HG03571 (cell line): ENCODE data around the gene VSX2.

Experiments used
- ATAC-seq: cut with Tn5 transposase; IDR thresholded peaks from one replicate; pipeline ENCODE4 v1.9.1; 2021; ENCODE audit not compliant: unreplicated experiment

VSX2 gene

DNA sequence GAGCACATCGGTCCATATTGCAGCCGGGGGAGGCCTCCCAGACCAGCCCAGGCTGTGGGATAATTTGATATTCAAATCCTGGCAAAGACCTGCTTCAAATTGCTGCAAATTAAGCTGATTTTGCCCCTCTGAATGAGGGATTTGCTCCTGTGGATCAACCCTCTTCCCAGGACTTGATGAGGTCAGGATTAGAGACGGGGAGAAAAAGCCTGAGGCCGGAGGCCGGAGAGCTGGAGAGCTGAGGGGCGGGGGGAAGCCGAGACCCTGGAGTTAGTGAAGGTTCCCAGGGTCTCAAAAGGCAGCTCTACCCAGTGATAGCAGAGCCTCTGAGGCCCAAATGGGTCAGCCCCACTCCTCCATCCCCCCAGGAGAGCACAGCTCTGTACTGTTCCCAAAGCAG, 17.5 kb upstream of the VSX2 start:
- ATAC-seq = no peak

DNA sequence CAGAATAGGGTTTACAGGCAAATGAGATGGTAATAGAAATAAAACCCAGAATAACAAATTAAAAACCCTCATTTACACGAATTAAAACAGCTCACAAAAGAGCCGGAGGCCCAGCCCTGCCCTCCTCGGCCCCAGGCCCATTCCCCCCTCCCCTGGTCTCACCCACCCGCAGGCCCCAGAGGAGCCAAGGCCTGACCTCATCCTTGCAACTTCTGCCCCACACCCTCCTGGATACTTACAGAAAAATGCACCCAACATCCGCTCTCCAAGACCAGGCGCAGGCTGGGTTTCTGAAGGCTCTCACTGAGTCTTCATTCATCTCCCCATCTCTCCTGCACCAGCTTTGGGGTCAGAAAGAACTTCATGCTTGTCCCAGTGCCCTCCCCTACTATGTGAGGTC, 16.2 kb upstream of the VSX2 start:
- no peak for ATAC-seq

DNA sequence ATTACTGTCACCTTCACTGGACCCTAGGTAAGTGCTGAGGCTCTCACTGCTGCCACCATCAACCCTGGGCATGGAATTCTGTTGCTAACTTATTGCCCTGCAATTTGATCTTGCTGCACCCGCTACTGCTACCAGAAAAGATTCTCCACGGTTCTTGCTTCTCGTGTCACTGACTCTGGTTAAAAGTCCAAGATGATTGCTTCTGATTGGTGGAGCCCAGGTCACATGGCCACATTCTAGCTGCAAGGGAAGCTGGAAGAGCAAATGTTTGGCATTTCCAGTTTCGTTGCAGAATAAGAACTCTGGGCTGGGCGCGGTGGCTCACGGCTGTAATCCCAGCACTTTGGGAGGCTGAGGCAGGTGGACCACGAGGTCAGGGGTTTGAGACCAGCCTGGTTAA, 7.5 kb upstream of the VSX2 start:
- no peak for ATAC-seq

DNA sequence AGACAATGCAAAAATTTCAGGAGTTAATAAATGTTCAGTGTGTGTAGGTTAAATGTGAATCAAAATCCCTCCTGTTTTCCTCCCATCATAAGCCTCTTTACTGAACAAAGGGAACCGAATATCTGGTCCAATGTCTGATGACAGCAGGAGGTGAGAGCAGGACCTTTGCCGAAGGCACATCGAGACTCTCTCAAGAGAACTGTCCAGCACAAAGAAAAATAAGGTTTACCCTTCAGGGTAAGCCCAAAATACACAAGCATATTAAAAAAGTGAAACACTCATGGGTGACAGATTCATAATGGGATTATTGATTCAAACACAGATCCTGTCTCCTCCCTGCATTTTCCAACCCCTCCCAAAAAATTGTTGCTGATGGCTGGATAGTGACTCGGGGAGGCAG, 4.2 kb upstream of the VSX2 start:
- ATAC-seq = no peak

DNA sequence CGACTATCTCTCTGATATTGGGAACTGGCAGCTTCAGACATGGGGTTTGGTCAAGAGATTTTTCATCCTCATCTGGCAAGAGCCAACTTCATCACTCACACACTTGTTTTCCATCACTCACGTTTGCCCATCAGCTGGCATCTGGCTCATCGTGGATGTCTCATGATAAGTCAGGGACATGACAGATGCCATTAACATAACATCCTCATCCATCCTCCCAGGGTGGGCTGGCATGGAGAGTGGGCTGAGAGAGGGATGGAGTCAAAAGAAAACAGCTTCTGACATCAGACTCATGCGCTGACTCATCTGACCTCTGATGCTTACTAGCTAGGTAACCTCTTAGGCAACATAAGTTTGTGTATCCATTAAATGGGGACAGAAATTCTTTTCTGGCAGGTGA, 1.8 kb upstream of the VSX2 start:
- ATAC-seq = no peak

DNA sequence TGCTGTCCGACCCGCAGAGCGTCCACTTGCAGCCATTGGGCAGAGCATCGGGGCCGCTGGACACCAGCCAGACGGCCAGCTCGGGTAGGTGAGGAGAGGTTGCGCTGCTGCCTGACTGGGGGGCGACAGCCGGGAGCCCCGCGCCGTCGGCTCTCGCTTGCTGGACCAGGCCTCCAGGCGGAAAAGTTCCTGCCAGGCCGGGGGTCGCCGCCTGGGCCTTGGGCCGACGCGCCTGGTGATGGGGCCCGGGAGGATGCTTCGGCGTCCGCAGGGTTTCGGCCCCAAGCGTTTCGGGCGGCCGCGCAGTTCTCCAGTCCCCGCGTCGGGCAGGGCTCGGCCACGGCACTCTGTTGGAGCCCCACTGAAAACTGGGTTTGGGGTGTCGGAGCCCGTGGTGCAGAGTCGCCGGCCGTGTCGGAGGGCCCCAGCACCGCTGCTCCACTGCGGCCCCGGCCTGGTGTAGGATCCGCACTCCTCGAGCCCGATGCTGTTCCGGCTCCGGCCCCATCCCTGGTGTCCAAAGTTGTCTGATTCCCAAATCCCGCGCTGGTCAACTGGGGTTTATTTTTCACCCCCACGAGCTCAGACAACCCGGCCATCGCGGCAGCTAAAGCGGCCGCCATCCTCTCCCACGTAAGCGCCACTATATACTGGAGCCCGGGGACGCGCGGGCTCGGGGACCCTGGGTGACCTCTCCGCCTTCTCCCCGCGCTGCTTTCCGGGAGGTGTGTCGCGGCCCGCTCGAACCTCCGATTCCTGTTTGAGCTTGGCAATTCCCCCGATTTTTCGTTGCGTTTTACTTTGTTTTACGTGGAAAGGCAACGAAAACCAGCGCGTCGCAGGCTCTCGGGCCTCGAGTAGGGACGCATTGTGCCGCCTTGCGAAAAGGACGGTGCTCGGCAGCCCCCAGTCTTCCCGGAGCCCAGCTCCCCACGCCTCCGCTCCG, 872 bp downstream of the VSX2 start:
- no peak for ATAC-seq

DNA sequence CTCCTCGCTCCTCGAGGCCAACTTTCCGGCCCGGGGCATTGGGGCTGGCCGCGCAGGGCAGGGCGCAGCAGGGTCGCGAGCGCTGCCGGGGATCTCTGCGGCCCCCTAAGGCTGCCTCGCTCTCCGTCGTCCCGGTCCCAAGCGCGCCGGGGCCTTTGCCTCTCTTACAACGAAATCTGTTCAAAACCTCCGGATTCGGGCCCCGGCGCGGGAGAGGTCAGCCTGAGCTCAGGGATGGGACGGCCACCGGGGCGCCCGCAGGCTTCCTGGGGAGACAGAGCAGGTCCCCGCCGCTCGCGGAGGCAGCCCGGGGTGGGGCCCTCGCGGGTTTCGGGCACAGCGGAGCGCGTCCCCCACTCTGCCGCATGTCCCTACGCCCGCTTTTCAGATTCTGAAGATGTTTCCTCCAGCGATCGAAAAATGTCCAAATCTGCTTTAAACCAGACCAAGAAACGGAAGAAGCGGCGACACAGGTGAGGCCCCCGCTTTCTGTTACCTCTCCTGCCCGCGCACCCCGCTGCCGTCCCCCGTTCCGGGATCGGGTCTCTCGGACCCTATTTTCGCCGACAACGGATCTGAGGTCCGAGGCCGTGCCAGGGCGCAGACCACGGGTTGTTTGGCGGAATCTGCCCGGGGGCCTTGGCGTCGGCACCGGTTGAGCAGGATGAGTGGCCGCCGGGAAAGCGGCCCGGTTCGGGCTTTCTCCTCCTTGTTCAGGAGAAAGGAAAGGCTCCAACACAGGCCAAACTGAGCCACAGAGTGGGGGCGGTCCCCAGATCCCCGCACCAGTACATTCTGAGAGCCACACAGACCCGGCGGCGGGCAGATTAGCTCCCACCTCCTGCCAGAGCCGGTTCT, 1.8 kb downstream of the VSX2 start:
- no peak for ATAC-seq

DNA sequence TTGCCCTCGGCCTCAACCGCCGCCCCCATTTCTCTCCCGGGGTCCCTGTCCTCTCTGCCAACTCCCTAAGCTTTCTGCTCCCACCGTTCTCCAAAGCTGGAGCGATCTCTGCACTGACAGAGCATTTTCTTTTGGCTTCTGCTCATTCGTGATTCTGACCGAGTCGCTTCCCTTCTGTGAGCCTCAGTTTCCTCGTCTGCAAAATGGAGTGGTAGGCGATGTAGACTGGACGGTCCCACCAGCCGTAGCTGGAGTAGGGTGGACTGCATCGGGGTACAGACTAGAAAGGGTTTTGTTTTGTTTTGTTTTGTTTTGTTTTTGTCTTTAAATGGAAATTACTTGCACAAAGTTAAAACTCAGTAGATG, 2.4 kb downstream of the VSX2 start:
- ATAC-seq = no peak

DNA sequence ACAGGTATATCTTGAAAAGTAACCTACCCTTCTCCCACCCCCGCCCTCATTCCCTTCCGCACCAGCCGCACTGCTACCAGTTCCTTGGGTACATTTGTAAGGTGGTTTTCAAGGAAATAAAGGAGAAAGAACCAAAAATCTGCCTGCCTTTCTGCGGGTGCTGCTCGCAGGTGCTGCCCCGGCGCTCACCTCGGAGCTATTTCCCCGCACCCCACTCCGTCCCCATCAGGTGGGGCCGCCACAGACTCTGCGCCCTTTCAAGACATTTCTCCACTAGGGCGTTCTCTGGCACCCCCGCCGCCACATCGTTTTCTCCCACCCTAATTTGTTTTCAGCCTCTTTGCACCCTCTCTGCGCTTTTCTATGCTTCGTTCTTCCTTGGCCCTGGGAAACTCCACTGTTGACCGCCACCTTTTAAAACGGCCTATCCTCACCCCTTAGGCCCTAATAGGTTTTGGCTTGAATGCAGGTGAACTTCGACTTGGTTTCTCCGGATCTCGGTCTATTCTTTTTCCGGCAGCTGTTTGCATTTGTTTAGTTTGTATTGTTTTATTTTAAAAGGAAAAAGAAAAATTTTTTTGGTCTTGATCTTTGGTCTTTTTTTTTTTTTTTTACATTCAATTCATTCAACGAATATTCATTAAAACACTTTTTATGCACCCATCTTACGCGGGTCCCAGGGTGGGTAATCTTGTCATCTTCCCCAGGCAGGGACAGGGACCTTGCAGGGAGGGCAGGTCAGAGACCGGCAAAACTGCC, 3.0 kb downstream of the VSX2 start:
- ATAC-seq = no peak

DNA sequence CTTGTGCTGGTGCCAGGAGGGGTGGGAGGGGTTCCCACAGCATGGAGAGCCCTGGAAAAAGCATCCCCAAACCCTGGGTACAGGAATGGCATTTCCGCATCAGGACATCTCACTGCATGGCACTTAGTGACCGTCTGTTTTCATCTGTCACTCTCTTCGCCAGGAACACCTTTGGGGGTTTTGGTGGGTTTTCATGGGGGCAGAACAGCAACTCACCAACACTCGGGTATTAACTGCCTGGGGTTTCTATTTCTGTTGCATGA, 3.5 kb downstream of the VSX2 start:
- no peak for ATAC-seq

DNA sequence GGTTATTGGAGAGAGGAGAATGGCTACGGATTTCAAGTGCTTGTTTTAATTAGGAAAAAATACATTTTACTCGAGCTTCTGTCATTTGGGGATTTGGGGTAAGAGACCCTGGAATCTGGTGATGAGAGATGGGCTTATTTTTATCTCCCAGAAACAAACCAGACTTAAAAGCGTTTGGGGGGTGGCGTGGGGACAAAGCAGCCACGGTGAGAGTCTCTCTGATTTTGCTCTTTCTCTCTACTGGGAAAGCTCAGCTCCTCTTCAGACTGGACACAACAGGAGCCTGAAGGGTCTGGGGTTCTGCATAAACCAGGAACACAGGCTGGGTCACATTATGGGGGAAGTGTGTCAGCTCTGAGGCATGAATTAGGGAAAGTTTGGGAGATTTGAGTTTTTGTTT, 3.8 kb downstream of the VSX2 start:
- no peak for ATAC-seq

DNA sequence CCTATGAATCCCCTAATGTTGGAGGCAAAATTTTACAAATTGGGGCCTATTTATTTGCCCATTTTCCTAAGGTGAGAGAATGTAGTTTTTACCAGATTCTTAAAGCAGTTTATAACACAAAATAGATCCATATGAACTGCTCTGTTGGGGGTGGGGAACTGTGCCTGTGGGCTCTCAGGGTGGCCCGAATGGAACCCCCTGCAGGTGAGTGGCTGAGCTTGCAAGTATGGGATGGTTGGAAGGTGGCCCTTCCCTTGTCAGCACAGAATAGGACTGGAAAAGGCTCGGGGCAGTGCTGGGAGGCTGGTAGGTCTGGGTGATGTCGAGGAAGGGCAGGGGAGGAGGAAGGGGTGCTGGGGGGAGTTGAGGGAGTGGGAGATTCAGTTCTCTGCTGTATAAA, 4.9 kb downstream of the VSX2 start:
- no peak for ATAC-seq

DNA sequence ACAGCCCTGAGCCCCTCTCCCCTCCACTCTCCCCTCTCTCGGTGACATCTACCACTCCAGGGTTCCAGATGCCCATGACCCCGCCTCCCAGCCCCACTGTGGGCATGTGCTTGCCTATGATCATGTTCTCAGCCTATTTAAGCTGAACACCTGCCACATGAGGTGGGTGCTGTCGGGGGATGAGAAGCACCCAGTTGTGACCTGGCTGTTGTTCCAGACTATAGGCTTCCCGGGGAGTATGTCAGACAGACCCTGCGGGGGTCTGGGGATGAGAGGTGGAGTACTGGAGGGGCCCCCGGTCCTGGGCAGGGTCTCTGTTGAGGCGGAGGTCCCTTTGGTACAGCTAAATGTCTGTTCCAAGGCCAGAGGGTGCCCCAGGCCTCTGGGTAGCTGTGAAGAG, 6.0 kb downstream of the VSX2 start:
- ATAC-seq = no peak

DNA sequence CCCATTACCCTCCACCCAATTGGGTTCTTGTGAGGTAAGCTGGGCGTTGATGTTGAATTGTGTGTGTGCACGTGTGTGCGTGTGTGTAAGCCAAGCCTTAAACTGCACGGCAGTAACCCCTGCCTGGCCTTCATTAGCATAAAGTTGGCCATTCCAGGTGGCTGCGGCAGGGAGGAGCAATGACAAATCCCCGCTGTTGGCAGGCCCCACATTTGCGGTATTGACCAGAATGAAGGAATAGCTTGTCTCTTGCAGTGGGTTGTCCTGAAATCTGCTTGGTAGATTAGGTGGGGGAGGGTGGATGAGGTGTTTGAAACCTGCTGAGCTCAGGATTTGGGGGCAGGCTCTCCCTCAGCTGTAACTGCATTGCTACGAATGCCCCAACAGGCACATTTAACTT, 7.3 kb downstream of the VSX2 start:
- no peak for ATAC-seq

DNA sequence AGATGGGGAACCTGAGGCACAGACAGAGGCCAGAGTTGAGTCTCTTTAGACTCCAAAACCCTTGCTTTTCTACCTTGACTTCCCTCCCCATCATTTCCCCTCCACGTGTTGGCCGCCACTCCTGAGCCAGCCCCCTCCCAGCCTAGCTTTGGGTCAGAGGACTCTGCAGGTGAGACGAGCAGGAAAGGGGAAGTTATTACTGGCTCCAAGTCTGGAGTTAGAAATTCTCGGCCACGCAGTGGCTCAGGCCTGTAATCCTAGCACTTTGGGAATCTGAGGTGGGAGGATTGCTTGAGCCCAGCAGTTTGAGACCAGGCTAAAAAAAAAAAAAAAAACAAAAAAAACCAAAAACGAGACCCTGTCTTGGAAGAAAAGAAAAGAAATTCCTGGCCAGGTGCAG, 8.8 kb downstream of the VSX2 start:
- no peak for ATAC-seq

DNA sequence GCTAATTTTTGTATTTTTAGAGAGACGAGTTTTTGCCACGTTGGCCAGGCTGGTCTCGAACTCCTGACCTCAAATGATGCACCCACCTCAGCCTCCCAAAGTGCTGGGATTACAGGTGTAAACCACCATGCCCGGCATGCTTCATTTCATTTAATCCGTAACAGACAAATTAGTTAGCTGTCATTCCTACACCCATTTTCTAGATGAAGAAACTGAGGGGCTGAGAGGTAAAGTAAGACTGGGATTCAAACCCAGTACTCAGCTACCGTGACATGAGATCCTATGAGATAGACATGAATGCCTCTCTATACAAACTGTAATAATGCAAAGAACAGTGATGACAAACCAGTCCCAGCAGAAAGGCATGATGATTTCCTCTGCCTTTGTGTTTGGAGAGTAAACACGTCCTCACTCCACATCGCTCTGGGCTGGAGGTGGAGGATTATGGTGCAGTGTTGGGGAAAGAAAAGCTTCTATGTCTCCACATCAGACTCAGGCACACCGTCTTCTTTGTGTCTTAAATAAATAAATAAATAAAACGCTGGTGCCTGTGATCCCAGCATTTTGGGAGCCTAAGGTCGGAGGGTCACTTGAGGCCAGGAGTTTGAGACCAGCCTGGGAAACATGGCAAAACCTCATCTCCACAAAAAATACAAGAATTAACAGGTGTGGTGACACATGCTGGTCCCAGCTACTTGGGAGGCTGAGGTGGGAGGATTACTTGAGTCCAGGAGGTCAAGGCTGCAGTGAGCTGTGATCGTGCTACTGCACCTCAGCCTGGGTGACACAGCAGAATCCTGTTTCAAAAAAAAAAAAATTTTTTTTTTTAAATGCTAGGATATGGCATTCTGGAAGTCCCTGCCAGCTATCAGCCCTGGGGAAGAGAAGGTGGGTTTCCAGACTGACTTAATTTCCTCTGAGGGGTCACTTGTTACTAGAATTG, 10.5 kb downstream of the VSX2 start:
- ATAC-seq = no peak

DNA sequence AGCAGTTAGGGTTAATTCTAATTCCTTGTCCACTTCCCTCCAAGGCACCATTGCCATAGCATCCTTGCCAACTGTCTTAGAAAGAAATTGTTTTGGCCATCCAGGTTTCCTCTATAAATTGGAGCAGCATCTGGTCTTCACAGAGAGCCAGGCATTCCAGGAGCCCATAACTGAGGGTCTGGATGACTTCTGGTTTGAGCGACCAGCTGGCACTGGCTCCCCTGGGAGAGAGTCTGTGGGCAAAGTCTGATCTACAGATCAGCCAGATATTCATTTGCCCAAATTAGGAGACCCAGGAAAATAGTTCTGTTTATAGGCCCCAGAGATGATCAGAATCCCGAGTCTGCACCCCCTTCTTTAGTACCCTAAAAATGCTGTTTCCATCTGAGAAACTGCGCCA, 16.0 kb downstream of the VSX2 start:
- ATAC-seq = no peak

DNA sequence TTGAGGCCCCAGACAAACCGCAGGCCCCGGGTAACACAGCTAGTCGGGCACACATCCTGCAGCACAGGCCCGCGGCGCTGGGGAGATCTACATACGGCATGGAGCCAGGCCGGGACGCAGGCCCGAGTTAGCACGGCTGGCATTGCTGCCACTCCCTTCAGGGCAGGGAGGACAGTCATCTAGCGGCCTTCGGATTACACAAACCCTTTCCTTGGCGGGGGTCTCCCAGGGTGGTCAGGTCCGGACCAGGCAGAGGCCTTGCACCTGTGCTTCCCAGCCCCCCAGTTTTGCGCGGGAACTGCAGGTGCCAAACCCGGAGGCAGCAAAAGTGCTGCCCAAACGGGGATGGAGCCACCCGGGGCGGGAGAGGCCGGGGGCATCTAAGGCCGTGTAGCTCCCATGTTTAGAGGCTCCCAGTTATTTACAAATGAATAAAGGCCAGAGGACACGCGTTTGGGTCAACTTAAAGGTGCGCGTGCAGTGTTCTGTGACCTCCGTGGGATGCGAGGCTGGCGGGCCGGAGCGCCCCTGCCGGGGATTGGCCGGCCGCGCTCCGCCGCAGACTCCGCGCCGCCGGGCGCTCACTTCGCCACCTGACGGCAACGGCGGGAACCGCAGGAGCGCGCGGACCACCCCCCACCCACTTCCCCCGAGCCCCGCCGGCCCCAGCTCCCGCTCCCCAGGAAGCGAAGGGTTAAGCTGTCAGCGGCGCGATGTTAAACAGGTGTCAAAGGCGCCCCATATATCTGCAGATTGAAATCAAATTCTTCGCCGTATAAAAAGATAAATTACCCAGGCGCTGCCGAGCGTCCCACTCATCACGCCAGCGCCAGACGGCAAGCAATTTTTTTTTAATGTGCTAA, 18.1 kb downstream of the VSX2 start:
- ATAC-seq = no peak

DNA sequence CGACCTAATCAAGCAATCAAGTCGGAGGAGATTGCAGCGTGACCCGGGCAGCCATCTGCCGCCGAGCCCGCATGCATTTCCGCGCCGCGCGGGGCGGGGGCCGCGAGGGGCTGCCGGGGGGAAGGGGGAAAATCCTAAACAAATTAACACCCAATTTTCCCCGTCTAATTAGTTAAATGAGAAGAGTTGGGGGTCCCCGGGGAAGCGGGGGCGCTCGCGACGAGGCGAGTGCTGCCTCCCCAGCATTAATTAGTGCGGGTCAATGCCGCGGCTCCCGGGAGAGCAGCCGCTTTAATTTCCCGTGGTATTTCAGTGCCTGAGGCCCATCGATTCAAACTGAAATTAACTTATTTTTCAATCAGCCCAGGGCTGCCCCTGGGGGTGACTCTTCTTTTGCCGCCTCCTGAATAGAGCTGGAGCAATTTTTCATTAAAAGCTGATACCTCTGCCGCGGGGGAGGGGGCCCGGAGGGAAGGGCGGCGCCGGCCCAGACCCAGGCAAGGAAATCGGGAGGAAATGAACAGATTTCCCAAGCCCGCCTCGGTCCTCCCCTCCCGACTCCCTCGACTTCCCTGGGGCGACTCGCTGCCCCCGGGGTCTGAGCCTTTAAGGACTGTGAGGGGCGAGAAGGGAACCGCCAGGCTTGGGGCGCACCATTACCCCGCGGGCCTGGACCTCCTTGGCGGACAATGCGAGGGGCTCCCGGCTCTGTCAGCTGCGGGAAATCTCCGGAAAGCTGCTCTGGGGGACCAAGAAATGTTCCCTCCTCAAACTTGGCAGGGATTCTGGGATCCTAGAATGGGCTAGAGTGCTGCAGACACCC, 18.9 kb downstream of the VSX2 start:
- ATAC-seq = no peak
